GM21390 (cell line): Measurements from ENCODE around the gene NEIL1.

ENCODE experiments used
- ATAC-seq: cut with Tn5 transposase; IDR thresholded peaks from one replicate; pipeline ENCODE4 v1.9.1; 2021; ENCODE audit not compliant: unreplicated experiment

The NEIL1 gene

DNA sequence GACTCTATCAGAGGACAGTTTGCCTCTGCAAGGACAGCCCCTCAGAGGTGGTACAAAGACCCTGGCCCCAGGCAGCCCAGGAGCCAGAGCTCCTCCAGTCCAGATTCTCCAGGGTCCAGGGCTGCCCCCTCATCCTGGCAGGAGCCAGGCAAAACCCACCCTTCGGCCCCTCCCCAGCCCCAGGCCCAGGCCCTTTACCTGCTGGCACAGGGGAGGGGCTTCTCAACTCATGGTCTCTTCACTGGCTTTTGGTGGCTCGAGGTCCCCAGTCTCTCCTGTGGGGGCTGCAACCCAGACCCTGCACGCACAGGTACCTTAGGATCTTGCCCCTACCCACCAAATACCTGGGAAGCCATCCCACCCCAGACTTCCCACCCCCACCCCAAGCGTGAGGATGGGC, 8.5 kb downstream of the NEIL1 start:
- no peak for ATAC-seq

DNA sequence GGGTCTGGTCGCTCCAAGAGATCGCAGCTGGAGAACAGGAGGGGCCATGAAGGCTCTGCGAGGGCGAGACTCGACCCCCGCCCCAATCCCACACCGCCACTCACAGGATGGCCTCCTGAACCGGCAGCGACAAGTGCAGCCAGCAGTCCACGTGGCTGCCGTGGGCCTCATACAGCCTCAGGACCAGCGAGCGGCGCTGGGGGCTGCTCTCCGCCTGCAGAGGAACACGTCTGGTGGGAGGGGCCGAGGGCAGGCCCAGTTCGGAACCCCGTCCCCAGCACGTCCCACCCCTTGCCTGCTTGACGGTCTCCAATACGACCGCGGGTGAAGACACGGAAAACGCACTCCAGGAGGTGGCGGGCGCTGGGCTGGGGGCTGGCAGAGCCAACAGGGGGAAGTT, 9.2 kb downstream of the NEIL1 start:
- ATAC-seq: no peak

DNA sequence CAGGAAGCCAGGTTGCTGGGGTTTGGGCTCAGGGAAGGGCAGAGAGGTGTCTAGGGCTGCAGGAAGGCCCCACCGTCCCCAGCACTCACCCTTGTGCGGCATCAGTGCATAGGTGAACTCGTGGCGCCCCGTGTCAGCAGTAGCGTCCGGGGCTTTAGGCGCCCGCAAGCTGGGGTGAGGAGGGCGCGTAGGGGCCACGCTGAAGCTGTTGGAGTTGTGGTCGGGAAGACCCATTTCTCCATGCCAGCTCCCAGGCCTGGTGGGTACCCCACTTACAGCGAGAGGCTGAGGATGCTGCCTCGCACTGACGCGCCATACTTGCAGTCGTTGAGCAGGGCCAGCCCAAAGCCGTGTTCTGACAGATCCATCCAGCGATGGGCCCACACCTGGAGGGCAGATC, 9.7 kb downstream of the NEIL1 start:
- ATAC-seq: no peak

DNA sequence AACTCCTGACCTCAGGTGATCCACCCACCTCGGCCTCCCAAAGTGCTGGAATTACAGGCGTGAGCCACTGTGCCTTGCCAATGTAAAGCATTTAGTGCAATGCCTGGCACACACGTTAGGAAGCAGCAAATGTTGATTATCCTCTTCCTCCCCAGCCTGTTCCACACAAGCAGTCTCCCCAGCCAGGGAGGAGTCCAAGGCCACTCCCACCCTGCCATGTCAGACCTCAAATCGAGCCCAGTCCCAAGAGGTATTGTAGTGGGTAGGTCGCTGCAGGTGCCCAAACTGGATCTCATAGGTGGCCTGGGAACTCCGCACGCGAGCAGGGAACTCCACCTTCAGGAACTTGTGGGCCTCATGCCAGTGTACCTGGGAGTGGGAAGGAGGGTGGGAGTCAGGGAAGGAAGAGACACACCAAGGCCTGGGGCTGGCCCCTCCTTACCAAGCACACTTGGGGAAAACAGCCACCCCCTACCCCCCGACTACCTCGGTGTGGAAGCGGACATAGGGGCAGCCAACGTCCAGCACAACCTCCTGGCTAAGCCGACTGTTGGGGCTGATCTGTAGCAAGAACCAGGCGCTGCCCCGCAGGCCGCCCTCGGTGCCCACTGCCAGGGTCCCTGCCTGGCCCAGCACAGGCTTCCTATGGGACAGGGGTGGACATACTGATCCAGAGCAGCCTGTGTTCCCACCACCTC, 11.3 kb downstream of the NEIL1 start:
- no peak for ATAC-seq

DNA sequence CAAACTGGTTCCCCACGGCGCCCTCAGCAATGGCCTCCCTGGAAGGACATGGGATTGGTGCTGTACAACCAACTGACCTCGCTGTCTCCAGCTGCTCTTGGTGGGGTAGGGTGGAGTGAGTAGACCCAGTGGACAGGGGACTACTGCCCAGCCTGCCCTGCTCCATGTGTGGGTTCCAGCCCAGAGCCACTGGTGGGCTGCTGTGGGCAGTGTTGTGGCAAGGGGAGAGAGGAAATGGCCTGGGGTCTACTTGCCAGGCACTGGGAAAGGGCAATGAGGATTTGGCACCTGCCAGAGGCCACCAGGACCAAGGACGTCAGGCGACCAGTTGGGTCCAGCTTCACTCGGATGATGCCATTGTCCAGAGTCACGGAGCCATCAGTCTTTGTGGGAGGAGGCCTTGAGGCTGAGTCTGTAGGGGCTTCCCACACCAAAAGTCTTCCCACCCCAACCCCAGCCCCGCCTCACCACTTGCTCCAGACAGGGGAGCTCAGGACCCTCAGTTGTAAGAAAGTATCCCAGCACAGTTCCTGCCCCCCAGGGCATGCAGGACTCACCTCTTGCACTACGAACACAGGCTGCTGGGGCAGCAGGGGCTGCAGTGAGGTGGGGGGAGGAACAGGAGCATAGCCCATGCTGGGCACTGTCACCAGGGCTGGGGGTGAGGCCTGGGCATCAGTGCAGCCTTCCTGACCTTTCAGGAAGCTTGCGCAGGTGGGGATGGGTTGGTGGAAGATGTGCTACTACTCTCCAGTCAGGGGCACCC, 12.1 kb downstream of the NEIL1 start:
- no peak for ATAC-seq

DNA sequence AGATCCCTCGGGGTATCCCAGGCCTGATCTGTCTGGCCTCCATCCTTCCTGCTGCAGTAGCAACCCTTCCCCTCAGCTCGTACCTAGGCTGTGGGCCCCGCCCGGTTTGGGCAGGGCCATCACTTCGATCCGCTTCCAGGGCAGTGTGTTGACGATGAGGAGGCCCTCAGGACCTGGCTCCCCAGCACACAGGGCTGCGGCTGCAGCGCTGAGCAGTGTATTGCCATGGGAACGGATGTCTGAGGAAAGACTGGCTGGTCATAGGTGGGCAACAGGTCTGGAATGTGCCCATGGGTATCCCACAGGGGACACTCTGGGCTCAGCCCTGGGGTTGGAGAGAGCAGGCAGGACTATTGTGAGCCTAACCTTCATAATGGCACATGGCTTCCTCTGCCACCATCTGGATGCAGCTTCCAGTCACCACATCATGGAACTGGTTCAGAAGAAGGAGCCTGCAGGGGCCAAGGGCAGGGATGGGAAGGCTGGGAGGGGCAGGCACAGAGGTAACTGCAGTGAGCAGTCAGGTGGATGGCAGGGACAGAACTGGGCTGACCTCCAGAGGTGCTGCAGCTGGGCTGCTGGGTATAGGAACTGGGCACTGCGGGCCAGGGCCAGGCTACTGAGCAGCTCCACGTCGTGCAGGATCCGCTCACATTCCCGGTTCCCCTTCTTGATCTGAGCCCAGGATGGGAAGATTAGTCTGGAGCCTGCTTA, 12.9 kb downstream of the NEIL1 start:
- ATAC-seq: no peak

DNA sequence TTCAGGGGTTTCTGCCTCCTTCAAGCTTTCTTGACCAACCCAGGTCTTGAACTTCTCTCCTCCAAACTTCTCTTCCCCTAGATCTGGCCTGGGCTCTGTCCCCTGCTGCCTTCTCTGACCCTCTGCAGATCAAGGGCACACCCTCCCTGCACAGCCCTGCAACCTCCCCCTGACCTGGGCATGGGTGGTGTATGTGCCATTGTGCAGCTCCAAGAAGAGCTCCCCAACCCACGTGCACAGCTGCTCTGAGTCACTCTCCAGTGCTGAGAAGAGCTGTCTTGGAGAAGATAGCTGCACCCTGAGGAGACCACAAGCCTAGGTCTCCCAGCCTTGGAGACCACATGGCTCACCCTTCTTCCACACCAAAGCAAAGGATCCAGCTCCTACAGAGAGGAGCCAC, 13.6 kb downstream of the NEIL1 start:
- no peak for ATAC-seq

DNA sequence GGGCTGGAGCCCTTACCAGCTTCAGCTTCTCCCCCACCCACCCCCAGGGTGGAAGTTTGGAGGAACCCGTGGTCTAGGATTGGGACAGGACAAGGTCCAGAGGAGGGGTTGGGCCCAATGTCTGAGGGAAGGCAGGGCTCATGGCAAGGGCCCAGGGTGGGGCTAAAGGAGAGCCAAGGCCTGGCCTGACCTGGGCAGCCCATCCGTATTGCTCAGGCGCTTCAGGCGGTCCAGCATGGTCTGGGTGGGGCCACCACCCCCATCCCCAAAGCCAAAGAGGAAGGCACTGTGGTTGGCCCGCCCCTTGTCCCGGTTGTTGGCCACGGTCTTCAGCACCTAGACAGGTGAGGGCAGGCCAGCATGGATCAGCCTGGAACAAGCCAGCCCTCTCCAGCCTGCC, 14.0 kb downstream of the NEIL1 start:
- ATAC-seq: no peak

DNA sequence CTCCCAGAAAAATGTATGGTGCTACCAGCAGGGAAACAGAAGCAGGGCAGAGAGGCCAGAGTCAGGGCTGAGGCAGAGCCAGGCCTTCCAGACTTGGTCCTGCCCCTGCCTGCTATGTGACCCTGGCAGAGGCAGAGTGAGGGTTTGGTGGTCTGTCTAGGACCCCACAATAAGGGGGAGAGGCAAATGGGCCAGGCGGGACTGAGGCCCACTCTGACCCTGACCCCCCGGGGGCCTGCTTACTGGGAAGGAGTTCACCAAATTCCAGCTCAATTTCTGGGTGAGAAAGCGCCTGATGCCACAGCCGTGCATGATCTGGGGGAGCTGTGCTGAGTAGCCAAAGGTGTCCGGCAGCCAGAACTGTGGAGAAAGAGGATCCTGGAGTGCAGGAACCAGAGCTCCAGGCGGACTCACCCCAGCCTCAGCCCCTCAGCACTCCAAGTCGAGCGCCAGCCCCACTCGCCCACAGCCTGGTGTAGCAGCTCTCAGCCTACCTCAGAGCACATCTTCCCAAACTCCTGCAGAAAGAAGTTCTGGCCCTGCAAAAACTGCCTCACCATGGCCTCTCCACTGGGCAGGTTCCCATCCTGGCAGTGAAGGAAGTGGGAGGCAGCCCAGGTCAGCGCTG, 14.6 kb downstream of the NEIL1 start:
- ATAC-seq: no peak

DNA sequence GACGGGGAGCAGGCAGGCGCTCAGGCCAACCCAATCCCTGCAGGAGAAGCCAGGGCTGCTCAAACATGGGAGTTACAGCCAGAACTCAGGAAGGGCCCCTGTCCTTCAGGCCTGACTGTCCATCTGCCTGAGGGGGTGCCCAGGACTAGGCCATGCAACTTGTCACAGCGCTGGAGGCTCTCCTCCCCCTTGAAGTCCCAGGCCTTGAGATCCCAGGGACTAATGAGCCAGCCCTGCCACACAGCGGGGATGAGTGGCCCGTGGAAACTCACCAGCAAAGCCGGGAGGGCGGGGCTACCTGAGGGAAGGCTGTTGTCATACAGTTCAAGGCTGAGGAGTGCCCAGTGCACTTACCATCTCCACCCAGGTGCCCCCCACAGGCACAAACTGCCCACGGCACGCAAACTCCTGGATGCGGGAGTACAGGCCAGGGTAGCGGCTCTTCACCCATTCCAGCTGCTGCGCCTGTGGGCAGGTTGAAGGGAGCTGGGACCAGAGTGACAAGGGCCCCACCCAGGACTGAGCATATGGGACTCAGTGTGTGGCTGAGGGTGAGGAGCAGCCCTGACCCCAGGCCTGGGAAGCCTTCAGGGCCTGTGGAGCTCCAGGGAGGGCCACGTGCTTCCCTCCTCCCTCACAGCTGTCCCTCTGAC, 15.3 kb downstream of the NEIL1 start:
- ATAC-seq: no peak

DNA sequence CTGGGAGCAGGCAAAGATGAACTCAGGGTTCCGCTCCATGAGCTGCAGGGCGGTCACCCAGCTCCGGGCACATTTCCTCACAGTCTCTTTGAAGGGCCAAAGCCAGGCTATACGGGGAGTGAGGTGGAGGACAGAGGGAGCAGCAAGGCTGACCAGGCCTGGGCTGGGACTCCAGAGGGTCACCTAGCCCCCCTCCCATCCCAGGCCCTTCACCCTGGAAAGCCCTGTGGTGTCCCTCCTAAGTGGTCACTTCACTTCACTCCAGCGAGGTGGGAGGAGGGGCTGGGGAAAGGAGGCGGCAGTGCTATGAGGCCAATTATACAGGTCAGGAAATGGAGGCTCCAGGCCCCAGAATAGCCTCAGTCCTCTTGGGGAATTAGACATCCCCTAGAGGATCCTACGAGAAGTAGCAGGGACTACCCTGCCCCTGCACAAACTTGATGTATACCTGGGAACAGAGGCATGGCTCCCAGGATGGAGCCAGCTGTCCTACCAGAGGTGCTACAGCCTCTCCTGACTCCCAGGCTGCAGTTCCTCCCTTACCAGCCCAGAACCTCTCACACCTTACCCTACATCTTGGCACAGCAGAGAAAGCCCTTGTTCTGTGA, 15.9 kb downstream of the NEIL1 start:
- ATAC-seq: no peak

DNA sequence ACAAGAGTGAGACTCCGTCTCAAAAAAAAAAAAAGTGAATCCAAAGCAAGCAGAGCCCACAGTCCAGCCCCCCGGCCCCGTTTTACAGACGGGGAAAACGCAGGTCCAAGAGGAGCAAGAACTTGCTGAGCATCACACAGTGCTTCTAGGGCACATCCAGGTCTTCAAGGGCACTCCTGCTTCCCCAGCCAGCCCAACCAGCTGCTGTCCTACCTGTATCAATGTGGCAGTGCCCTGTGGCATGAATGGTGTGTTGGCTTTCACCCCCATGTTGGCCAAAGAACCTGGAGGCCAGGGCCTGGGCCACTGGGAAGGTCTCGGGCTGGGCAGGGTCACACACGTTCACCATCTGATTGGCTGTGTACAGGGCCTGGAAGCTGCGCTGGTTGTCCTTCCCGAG, 16.9 kb downstream of the NEIL1 start:
- no peak for ATAC-seq

DNA sequence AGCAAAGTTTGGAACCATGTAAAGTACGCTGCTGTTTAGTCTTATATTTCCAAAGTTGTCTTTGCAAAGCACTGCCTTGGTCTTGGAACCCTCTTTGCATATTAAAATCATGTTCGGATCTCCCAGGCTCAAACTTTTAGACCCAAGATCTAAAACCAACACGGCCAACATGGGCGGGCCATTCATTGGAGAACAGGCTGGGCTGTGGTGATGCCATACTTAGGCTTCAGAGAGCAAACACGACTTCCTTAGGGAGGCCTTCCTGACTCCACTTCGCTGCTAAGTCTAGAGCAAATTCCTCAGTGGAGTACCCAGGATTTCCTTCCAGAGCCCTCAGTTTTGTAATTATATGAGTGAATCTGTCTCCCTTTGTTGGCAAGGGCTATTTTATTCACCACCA, 18.0 kb downstream of the NEIL1 start:
- no peak for ATAC-seq

DNA sequence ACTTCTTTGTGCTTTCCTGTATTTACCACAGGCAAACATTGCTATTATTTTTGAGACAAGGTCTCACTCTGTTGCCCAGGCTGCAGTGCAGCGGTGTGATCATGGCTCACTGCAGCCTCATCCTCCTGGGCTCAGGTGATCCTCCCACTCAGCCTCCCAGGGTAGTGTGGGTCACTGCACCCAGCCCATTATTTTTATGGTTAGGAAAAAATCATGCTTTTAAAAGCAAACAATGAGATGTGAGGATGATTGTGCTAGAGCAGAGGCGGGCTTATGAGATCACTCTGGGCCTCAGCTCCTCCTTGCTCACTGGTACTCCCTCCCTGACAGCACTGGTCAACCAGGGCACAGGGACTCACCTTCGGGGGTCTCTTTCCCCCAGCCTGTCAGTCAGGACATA, 19.3 kb downstream of the NEIL1 start:
- no peak for ATAC-seq

DNA sequence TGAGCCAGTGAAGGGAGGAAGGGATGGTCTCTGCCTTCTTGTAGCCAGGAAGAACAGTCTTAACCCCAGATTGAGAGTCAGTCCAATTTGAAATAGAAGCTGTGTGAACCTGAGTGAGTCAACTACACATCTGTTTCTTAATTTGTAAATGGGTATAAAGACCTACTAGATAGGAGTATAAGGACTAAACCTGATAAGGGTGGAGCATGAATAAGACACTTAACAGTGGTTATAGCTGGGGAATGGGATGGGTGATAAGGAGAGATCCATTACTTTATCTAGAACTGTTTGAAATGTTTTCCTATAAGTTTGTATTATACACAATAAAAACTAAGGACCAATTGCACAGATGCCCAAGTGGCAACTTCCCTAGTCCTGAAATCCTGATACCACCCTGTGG, 20.2 kb downstream of the NEIL1 start:
- no peak for ATAC-seq

DNA sequence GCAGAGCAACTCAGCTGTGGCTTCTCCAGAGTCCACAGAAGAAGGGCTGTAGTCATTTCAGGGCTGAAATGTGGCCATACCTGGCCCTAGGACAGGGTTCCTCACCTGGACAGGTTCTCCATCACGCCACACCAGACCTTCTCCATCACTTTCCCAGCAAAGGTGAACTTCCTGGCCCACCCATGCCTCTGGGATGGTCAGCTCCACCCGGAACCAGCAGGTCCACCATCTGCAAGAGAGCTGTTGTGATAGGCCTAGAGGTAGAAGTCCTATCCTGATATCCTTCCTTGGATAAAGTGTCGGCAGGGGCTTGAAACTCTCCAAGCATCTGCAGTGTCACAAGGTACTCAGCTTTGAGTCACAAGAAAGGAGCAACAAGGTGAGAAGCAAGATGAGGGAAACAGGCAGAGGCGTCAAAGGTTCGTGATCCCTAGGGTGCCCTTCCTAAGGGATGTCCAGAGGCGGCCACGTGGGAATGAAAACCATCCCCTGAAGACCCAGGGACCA, 20.6 kb downstream of the NEIL1 start:
- ATAC-seq: no peak

DNA sequence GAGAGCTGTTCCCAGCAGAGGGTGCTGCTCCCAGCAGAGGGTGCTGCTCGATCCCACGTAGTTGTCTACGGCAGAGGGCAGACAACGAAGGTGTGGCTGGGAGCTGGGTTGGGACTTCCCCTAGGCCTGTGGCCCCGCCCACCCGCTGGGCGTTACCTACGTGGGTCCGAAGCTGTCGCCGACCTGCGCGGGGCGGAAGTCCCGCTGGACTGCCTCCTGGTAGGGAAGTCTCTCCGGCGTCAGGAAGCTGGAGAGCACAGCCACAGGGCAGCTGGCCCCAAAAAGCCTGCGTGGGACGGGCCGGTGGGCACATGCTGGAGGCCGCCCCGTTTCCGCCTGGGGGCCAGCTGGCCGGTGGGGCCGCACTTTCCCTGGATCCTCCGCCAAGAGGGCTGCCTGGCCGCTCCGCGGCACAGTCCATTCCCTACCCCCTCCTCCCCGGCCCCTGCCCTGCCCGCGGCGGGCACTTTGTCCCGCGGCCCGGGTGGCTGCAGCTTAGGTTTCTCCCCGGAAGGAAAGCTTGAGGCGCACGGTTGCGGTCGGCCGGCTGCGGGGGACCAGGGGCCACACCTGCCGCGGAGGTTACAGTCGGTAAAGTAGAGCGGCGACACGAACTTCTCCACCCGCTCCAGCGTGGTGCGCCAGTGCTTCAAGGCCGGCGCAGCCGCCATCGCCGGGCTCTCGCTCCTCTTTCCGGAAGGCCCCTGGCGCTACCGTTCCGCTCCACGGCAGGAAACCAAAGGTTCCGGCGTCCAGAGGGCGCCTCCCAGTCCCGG, 21.3 kb downstream of the NEIL1 start, which contains the start of gene MAN2C1:
TSS of gene MAN2C1 (minus strand) at position 695 of the 776 bp plus-strand sequence. CDS start at position 671, 24 bp downstream.
- ATAC-seq: peak; percentile 83

DNA sequence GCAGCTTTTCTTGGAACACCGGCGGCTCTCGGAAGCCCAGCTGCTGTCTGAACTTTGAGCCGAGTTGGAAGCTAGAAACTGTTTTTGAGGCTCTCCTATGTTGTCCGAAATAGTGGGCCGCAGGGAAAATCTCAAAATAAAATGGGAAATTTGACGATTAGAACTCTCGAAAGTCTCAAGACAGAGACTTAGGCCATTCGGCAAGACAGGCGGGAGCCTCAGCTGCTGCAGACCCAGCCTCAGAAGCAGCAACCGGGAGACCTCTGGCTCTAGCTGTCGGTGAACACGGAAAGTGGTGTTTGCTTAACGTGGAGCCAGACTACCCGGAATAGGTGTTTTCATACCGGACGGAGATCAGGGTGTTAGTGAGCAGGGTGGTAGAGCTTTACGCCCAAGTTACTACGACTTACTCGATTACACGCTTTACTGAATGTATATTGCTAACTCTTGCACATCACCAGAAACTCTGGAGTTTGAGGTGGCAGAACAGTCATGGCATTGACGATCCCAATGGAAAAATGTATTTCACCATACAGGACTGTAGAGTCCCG, 21.9 kb downstream of the NEIL1 start:
- peak; percentile 2 for ATAC-seq

DNA sequence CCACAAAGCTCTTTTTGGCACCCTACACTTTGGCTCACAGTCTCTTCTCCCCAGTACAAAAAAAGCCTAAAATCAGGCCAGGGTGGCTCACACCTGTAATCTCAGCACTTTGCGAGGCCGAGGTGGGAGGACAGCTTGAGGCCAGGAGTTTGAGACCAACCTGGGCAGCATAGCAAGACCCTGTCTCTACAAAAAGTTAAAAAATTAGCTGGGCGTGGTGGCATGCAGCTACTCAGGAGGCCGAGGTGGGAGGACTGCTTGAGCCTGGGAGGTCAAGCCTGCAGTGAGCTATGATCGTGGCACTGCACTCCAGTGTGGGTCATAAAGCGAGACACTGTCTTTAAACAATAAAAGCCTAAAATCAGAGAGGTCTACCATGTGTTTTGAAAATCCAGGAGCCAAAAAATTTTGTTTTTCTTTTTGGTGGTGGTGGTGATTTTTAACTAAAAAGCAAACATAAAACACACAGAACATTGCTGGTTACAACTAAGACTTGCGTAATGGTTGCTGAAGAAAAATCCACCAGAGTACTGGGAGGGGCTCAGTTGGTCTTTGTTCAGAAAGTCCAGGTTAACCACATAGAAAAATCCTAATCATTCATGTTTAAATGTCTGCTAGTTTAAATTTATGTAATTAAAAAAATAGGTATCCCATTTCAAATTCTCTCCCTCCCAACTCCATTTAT, 23.2 kb downstream of the NEIL1 start:
- no peak for ATAC-seq
